Left renal cortex interstitium (tissue), 4 donors: ENCODE data around the gene MCL1. TPM values are rescaled to one million over a fixed set of nuclear protein-coding genes. Genes with fewer than 3 reads are reported as not detected.

Source experiments
- DNase-seq, 4 donors: peaks; one replicate each; pipeline ENCODE4 v3.0.0-alpha.2; 2013; ENCODE audit warnings: low read depth in 4 of 4, low spot score in 2 of 4, missing footprints in 1 of 4
- polyA plus RNA-seq, 4 donors: library from polyadenylated mRNA; unstranded; fragments of 120-200 nt; gene quantifications; one replicate each; pipeline ENCODE4 v1.2.1, GENCODE V29; 2013; ENCODE audit not compliant: insufficient read length in 4 of 4

Gene MCL1
- polyA plus RNA-seq, 4 donors, result 142 to 214 (median 160) TPM

DNA sequence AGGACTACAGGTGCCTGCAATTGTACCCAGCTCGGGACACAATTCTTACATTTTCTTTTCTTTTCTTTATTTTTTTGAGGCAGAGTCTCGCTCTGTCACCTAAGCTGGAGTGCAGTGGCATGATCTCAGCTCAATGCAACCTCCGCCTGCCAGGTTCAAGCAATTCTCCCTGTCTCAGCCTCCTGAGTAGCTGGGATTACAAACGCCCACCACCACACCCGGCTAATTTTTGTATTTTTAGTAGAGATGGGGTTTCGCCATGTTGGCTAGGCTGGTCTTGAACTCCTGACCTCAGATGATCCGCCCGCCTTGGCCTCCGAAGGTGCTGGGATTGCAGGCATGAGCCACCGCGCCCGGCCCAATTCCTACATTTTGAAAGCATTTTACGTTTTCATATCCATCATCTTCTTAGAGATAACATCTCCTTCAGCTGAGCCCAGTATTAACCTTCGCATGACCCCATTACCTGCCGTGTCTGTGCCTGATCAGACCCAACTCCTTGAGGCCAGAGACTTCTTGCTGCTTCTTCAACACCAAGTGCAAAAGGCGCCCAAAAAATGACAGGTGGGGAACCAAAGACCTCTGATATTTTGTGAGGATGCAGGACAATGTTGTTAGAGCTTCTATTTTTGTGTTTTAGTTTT is 33.0 kb downstream of the MCL1 start:
- DNase-seq, result no peak

DNA sequence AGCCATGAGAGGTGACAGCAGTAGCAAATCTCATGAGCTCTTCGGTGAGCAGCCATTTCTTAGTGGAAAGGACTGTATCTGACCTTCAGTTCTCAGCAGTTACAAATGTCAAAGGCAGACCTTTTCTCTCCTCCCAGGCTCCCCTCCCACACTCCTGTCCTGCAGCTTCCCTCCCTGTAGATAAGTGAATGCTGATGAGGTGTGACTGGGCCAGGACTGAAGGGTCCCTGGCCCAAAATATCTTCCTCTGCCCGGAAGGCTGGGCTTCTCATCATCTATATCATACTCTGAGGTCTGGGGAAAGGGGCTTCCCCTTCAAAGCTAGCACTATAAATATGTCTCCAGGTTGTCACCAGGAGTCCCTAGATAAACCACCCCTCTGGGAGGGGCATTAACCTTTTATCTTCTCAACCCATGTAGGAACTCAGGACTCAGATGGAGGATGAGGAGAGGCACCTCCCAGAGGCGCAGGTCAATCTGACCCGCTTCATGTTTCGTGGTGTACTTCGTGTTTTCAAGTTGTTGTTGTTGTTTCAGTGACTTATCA is 33.9 kb downstream of the MCL1 start:
- no peak for DNase-seq

DNA sequence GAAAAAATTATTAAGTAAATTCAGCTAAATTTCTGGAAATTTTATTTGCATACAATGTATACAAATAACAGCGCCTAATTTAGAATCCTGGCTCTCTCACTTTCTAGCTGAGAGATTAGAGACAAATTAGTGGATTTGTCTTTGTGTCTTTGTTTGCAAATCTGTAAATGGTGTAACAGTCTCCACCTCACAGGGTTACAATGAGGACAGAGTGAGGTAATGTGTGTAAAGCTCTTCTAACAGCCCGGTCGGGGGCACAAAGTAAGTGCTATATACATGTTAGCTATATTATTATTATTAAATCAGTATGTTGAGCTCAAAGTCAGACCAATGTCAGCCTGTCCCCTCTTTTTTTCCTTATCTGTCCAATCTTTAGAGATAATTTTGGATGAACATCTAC is 35.2 kb downstream of the MCL1 start:
- no peak for DNase-seq

DNA sequence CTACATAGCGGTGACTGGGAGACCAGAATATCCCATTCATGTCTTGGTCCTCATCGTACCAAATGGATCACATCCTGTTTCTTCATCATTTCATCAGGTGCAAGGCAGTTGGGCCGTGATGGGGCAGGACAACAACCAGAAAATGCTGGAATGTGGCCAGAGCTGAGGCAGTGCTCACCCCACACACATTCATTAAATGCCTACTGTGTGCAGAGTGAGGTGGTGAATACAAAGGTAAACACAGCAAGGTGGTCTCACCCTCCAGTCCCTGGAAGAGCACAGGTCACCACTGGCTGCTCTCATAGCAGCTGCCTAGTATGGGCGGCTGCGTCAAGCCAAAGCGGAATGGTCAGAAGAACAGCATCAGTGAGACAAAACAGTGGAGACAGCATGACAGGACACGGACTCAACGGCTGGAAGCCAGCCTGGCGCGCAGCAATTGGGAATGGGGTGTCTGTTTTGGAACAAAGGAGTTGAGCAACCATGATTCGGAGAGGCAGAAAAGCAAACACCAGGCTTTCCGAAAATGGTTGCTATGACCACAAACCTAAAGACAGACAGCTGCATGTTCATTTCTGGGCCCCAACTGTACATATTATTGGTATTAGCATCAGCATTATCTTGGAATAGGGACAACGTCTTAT is 35.8 kb downstream of the MCL1 start:
- no peak for DNase-seq

DNA sequence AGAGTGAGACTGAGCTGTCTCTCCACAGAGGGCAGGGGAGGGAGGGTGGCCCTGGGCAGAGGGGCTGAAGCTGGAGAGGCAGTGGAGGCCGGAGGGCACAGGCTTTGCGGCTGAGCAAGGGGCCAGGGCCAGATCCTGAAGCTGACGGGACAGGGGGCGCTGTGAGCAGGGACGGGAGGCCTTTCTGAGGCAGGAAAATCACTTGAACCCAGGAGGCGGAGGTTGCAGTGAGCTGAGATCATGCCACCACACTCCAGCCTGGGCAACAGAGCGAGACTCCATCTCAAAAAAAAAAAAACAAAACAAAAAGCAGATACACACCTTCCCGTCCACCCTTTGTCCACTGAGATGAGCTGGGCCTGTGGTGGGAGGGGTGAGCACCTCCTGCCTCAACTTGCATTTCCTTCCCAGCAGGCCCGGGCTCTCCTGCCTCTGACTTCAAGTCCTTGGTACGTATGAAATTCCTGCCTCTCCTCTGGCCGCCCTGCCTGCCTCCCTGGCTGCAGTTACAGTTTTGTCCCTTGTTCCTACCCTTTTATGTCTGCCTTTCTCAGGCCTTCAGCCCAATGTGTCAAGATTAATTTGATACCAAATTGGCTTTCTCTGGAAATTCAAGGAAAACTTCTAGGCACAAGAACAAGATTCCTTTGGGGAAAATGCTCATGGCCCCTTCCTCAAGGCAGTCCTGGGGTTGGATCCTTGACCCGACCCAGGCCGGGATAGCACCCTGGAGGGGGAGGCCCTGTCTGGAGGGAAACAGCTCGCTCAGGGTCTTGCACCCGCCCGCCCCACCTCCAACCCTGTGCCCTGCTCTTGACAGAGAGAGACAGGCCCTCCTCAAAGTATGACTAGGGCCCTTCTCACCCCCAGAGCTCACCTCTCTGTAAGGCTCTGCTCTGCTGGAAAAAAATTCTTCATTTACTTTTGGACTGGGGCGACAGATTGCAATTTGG is 41.4 kb downstream of the MCL1 start:
- no peak for DNase-seq

DNA sequence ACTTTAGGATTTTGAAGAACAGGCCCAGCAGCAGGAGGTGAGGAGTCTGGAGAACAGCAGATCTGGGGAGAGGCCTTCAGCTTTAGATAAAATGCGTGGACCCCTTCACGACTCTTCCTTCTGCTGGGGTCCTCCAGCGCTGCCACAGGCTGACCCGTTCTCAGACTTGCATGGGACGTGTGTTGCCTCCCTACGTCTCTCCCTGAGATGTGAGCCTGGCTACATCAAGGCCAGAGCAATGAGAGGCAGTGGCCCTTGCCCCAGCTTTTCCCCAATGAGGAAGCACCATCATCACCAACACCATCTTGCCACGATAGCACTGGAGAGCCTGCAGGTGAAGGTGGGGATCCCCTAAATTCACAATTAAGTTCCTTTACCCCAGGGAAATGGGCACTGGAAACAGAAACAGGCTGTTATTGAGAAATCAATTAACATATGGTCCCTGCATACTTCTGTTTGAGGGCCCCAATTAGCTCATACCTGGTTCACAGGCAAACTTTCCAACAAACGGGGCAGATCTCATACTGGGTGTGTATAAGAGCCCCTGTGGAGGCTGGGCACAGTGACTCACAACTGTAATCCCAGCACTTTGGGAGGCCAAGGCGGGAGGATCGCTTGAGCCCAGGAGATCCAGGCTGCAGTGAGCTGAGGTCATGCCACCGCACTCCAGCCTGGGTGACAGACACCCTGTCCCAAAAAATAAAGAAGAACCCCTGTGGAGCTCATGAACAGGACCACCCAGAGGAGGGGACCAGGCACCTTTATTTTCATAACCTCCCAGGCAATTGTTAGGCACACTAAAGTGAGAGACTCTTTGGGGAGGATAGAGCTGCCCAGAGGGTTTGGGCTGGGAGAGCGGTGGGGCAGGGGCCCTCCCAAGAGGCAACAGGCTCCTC is 42.3 kb downstream of the MCL1 start:
- no peak for DNase-seq

DNA sequence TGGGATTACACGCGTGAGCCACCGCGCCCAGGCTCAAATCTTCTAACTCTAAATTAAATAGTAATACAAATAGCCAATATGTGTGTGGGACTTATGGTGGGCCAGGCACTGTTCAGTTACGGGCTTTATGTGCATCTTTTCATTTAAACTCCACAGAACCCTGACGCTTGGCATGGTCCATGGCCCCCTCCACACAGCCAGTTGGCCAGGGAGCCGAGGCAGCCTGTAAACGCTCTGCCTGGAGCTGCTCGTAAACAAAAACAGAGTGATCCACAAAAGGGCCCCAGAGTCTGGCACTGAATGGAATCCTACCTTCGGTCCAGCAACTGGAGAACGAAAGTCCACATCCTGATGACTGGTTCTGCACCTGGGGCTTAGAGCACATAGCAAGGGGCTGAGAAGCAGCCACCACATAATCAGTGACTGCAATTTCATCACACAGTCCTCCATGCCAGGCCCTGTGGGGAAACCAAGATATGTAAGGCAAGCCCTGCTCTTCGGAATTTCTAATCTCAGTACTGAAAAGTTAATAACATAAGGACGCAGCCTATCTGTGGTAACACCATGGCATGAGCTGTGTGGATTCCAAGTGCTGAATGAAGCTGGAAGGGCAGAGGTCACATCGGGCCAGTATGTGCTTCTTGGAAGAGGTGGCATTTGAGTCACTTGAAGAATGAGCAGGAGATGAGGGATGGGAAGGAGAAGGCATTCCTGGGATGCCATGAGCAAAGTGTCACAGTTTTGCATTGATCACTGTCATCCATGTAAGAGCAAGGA is 43.7 kb downstream of the MCL1 start:
- no peak for DNase-seq

DNA sequence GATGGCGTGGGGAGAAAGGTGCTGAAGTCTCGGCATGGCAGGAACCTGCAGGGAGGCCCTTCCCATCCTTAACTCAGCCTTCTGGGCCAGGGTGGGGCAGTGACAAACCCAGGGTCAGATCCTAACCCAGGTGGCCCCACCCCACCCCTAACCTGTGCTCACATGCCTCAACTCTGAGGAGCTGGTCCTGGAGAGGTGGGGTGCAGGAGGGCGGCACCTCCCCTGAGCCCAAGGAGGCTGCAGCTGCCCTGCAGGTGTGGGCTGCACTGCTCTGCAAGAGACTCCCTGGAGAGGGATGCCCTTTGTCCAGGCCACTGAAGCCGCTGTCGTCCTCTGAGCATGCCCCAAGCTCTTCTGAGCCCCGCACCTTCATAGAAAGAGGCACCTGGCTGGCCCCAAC is 45.4 kb downstream of the MCL1 start:
- DNase-seq, result no peak

DNA sequence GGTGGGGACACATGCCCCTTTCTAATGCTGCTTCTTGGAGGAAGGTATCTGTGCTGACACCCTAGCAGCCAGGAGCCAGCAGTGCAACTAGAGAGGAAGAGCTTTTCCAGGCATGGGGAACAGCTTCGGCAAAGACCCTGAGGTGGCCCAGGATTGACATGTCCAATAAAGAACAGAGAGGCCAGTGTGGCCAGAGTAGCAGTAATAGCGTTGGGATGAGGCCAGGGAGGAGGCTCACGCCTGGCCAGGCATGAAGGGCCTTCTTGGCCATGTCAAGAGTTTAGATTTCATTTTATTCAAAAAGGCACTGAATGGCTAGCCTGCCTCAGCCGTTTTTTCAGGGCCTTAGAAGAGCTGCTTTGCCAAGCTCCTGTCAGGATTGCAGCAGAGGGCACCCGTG is 46.5 kb downstream of the MCL1 start:
- no peak for DNase-seq

DNA sequence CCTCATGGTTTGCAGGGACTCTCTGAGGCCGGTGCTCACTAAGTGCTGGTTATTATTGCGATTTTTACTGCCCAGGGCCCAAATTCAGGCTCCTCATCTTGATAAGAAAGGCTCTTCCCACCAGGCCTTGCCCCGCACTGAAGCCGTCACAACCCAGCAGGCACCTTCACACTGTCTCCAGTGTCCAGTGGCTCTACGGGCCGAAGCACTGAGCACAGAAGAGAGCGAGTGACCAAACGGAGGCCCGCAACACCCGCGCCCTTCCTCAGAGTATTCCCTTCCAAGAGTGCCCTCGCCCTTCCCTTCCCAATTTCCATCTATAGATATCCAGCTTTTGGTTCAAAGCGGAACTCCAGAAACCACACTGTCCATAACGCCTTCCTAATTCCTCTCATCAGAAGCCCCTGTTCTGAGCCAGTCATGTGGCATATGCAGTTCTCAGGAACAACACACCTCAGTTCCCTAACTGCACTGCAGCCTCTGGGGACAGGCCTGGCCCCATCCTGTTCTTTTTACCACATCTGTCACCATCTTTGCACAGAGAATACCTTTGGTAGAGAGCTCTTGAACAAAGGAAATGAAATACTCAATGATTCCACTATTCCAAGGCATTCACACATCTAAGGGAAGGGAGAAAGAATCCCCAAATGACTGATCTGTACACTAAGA is 48.8 kb downstream of the MCL1 start:
- no peak for DNase-seq

DNA sequence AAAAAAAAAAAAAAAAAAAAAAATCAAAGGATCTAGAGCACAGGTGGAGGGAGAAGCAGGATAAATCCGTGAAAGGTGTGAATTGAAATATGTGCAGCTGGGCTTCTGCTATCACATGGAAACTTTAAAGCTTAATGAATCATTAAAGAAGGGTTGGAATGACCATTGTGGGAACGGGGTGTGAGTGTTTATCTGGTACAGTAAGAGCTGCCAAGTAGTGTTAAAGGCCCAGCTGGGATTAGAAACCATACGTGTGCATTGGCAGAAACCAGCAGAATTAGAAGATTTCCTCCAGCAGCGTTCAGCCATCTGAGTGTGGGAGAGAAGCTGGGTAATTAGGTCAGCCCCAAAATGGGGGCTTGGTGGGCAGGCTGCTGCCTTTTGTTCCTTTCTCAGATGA is 50.4 kb downstream of the MCL1 start:
- no peak for DNase-seq

DNA sequence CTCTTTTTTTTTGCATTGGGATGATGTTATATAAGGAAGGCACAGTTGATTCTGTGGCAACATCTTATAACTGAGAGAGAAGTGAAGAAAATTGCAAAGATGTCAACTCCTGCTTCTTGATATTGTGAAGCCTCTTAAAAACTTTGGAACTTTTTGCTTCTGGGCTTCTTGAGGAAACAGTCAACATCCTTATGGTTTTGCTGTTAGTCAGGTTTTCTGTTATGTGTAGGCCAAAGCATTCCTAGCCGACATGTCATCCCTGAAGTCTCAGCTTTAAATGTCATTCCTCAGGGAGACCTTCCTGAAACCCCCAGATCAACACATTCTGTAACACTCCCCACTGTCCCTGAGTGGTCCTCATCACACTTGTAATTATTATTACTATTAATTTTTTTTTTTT is 51.2 kb downstream of the MCL1 start:
- DNase-seq, result no peak

DNA sequence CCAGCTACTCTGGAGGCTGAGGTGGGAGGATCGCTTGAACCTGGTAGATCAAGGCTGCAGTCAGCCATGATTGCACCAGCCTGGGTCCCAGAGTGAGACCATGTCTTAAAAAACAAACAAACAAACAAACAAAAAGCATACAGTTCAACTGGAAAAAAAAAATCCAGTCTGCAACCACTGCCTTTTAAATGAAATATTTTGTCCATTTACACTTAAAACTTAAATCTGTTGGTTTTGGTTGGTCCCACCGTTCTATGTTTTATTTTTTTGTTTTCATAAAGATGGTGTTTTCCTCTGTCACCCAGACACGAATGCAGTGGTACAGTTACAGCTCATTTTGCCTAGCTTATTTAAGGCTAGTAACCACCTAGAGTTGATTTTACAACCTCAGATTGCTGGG is 54.1 kb downstream of the MCL1 start:
- no peak for DNase-seq

Other genes starting within 250 kb of the MCL1 start
- 10 to 100 TPM; 45.8 to 56.0 (median 50.1) TPM for gene RPRD2, start 215.5 kb downstream of the MCL1 start, polyA plus RNA-seq
- 10 to 100 TPM; 19.5 to 32.6 (median 28.0) TPM for gene TARS2, start 92.2 kb downstream of the MCL1 start, polyA plus RNA-seq
- gene ECM1, start 71.5 kb downstream of the MCL1 start, polyA plus RNA-seq, result 10 to 100 TPM; 12.4 to 16.0 (median 15.1) TPM
- gene FALEC, start 63.9 kb downstream of the MCL1 start, polyA plus RNA-seq, result under 1 TPM in 3 of 4 donors, not detected in 1; 0.55 to 0.64 (median 0.64) TPM
- gene ADAMTSL4, start 30.2 kb downstream of the MCL1 start, polyA plus RNA-seq, result 10 to 100 TPM; 12.7 to 19.5 (median 16.3) TPM
- 100 to 1,000 TPM; 213 to 231 (median 221) TPM for gene ENSA, start 50.0 kb upstream of the MCL1 start, polyA plus RNA-seq
- 10 to 100 TPM; 35.7 to 41.6 (median 39.5) TPM for gene GOLPH3L, start 117.5 kb upstream of the MCL1 start, polyA plus RNA-seq
- not detected for gene HORMAD1, start 141.3 kb upstream of the MCL1 start, polyA plus RNA-seq
- gene CTSS, start 186.2 kb upstream of the MCL1 start, polyA plus RNA-seq, result 10 to 100 TPM in 2 of 4 donors, 1 to 10 TPM in 2; 9.1 to 14.7 (median 10.2) TPM
- 10 to 100 TPM; 20.0 to 30.7 (median 29.8) TPM for gene CTSK, start 228.7 kb upstream of the MCL1 start, polyA plus RNA-seq